Measurements from ENCODE around the gene EML6. TPM values are rescaled to one million over a fixed set of nuclear protein-coding genes. Genes with fewer than 3 reads are reported as not detected.

EML6 gene
- polyA plus RNA-seq, 4 donors = 0.54 to 6.3 (median 1.1) TPM

- no peaks in the 10 kb centered on the region for H3K36me3 ChIP-seq (ENCODE audit: control insufficient read depth in 3 of 3, insufficient read depth in 2 of 3, low read depth in 1 of 3, low read length in 3 of 3)
- peak; percentile 63 to 94 for DNase-seq
- H3K4me1 ChIP-seq (ENCODE audit: control insufficient read depth in 3 of 3, insufficient read depth in 2 of 3, low read depth in 1 of 3, low read length in 2 of 3) = peaks cover 5 to 44% (median 7%) of the 10 kb centered on the region in 3 donors
- 16 to 49% (median 31%) methylated on average over 9 of the region's 9 CpGs for WGBS, 3 donors
- H3K27ac ChIP-seq (ENCODE audit: low read depth in 1 of 3, low read length in 2 of 3) = peak overlapping the region; percentile 90 to 96 (median 92)
- FAIRE-seq = no peak
- H3K27me3 ChIP-seq (ENCODE audit: control insufficient read depth in 3 of 3, insufficient read depth in 3 of 3, low read length in 3 of 3) = no peaks in the 10 kb centered on the region
- H3K9me3 ChIP-seq (ENCODE audit: control insufficient read depth in 2 of 2, insufficient read depth in 1 of 2, low read depth in 1 of 2, low read length in 1 of 2) = peaks cover 0 to 4% of the 10 kb centered on the region in 2 donors
- H3K4me3 ChIP-seq (ENCODE audit: low read depth in 1 of 3, low read length in 3 of 3) = no peak overlapping the region
These were observed 180.5 kb downstream of the EML6 start for GRCh38 chr2:54903736-54904554.

GRCh38 chr2:54904836-54905235, 181.4 kb downstream of the EML6 start:
- 30 to 62% (median 40%) methylated on average over 5 of the region's 5 CpGs for WGBS, 3 donors
- Histone ChIP-seq H3K4me3 (ENCODE audit: low read depth in 1 of 3, low read length in 3 of 3) (no peak overlapping the region), H3K4me1 (ENCODE audit: control insufficient read depth in 3 of 3, insufficient read depth in 2 of 3, low read depth in 1 of 3, low read length in 2 of 3) (peaks cover 3 to 44% (median 7%) of the 10 kb centered on the region in 3 donors), H3K36me3 (ENCODE audit: control insufficient read depth in 3 of 3, insufficient read depth in 2 of 3, low read depth in 1 of 3, low read length in 3 of 3) (no peaks in the 10 kb centered on the region), H3K27ac (ENCODE audit: low read depth in 1 of 3, low read length in 2 of 3) (peak overlapping the region; percentile 90 to 96 (median 92)), H3K27me3 (ENCODE audit: control insufficient read depth in 3 of 3, insufficient read depth in 3 of 3, low read length in 3 of 3) (no peaks in the 10 kb centered on the region), H3K9me3 (ENCODE audit: control insufficient read depth in 2 of 2, insufficient read depth in 1 of 2, low read depth in 1 of 2, low read length in 1 of 2) (peaks cover 0 to 4% of the 10 kb centered on the region in 2 donors)
- DNase-seq (peak; percentile 93 to 98), FAIRE-seq (no peak)

- Histone ChIP-seq H3K27ac (ENCODE audit: low read depth in 1 of 3, low read length in 2 of 3) (no peak overlapping the region), H3K27me3 (ENCODE audit: control insufficient read depth in 3 of 3, insufficient read depth in 3 of 3, low read length in 3 of 3) (no peaks in the 10 kb centered on the region), H3K36me3 (ENCODE audit: control insufficient read depth in 3 of 3, insufficient read depth in 2 of 3, low read depth in 1 of 3, low read length in 3 of 3) (no peaks in the 10 kb centered on the region), H3K4me3 (ENCODE audit: low read depth in 1 of 3, low read length in 3 of 3) (no peak overlapping the region), H3K9me3 (ENCODE audit: control insufficient read depth in 2 of 2, insufficient read depth in 1 of 2, low read depth in 1 of 2, low read length in 1 of 2) (peaks cover 0 to 2% of the 10 kb centered on the region in 2 donors), H3K4me1 (ENCODE audit: control insufficient read depth in 3 of 3, insufficient read depth in 2 of 3, low read depth in 1 of 3, low read length in 2 of 3) (peaks cover 0 to 31% (median 6%) of the 10 kb centered on the region in 3 donors)
- DNase-seq (no peak), FAIRE-seq (no peak)
- 33 to 61% (median 46%) methylated on average over 3 of the region's 3 CpGs for WGBS, 3 donors
These were observed 183.3 kb downstream of the EML6 start for GRCh38 chr2:54906716-54907115.

GRCh38 chr2:54907663-54908062, 184.2 kb downstream of the EML6 start:
- Histone ChIP-seq H3K27me3 (ENCODE audit: control insufficient read depth in 3 of 3, insufficient read depth in 3 of 3, low read length in 3 of 3) (no peaks in the 10 kb centered on the region), H3K9me3 (ENCODE audit: control insufficient read depth in 2 of 2, insufficient read depth in 1 of 2, low read depth in 1 of 2, low read length in 1 of 2) (no peaks in the 10 kb centered on the region), H3K36me3 (ENCODE audit: control insufficient read depth in 3 of 3, insufficient read depth in 2 of 3, low read depth in 1 of 3, low read length in 3 of 3) (no peaks in the 10 kb centered on the region), H3K4me3 (ENCODE audit: low read depth in 1 of 3, low read length in 3 of 3) (no peak overlapping the region), H3K27ac (ENCODE audit: low read depth in 1 of 3, low read length in 2 of 3) (no peak overlapping the region), H3K4me1 (ENCODE audit: control insufficient read depth in 3 of 3, insufficient read depth in 2 of 3, low read depth in 1 of 3, low read length in 2 of 3) (peaks cover 0 to 29% (median 5%) of the 10 kb centered on the region in 3 donors)
- DNase-seq (no peak), FAIRE-seq (no peak)
- WGBS, 3 donors = 97 to 100% (median 97%) methylated on average over 1 of the region's 1 CpG

GRCh38 chr2:54908591-54908990, 185.1 kb downstream of the EML6 start:
- Histone ChIP-seq H3K9me3 (ENCODE audit: control insufficient read depth in 2 of 2, insufficient read depth in 1 of 2, low read depth in 1 of 2, low read length in 1 of 2) (no peaks in the 10 kb centered on the region), H3K36me3 (ENCODE audit: control insufficient read depth in 3 of 3, insufficient read depth in 2 of 3, low read depth in 1 of 3, low read length in 3 of 3) (no peaks in the 10 kb centered on the region), H3K27ac (ENCODE audit: low read depth in 1 of 3, low read length in 2 of 3) (no peak overlapping the region), H3K27me3 (ENCODE audit: control insufficient read depth in 3 of 3, insufficient read depth in 3 of 3, low read length in 3 of 3) (no peaks in the 10 kb centered on the region), H3K4me3 (ENCODE audit: low read depth in 1 of 3, low read length in 3 of 3) (no peak overlapping the region), H3K4me1 (ENCODE audit: control insufficient read depth in 3 of 3, insufficient read depth in 2 of 3, low read depth in 1 of 3, low read length in 2 of 3) (peaks cover 0 to 27% (median 5%) of the 10 kb centered on the region in 3 donors)
- 76 to 82% (median 81%) methylated on average over 6 of the region's 6 CpGs for WGBS, 3 donors
- DNase-seq (peak in 1 of 2 donors; percentile 39), FAIRE-seq (no peak)

- Histone ChIP-seq H3K9me3 (ENCODE audit: control insufficient read depth in 2 of 2, insufficient read depth in 1 of 2, low read depth in 1 of 2, low read length in 1 of 2) (no peaks in the 10 kb centered on the region), H3K27ac (ENCODE audit: low read depth in 1 of 3, low read length in 2 of 3) (no peak overlapping the region), H3K4me3 (ENCODE audit: low read depth in 1 of 3, low read length in 3 of 3) (no peak overlapping the region), H3K27me3 (ENCODE audit: control insufficient read depth in 3 of 3, insufficient read depth in 3 of 3, low read length in 3 of 3) (no peaks in the 10 kb centered on the region), H3K4me1 (ENCODE audit: control insufficient read depth in 3 of 3, insufficient read depth in 2 of 3, low read depth in 1 of 3, low read length in 2 of 3) (peaks cover 0 to 23% (median under 1%) of the 10 kb centered on the region in 3 donors), H3K36me3 (ENCODE audit: control insufficient read depth in 3 of 3, insufficient read depth in 2 of 3, low read depth in 1 of 3, low read length in 3 of 3) (no peaks in the 10 kb centered on the region)
- FAIRE-seq = no peak
- DNase-seq = no peak
- WGBS, 3 donors = 72 to 97% (median 92%) methylated on average over 3 of the region's 3 CpGs
These were observed 185.5 kb downstream of the EML6 start for GRCh38 chr2:54909001-54909400.

- no peak for DNase-seq
- WGBS, 3 donors = 93 to 95% (median 94%) methylated on average over 4 of the region's 4 CpGs
- Histone ChIP-seq H3K9me3 (ENCODE audit: control insufficient read depth in 2 of 2, insufficient read depth in 1 of 2, low read depth in 1 of 2, low read length in 1 of 2) (no peaks in the 10 kb centered on the region), H3K27me3 (ENCODE audit: control insufficient read depth in 3 of 3, insufficient read depth in 3 of 3, low read length in 3 of 3) (no peaks in the 10 kb centered on the region), H3K36me3 (ENCODE audit: control insufficient read depth in 3 of 3, insufficient read depth in 2 of 3, low read depth in 1 of 3, low read length in 3 of 3) (no peaks in the 10 kb centered on the region), H3K4me1 (ENCODE audit: control insufficient read depth in 3 of 3, insufficient read depth in 2 of 3, low read depth in 1 of 3, low read length in 2 of 3) (peaks cover 0 to 4% (median 0%) of the 10 kb centered on the region in 3 donors), H3K4me3 (ENCODE audit: low read depth in 1 of 3, low read length in 3 of 3) (no peak overlapping the region), H3K27ac (ENCODE audit: low read depth in 1 of 3, low read length in 2 of 3) (no peak overlapping the region)
- FAIRE-seq = no peak
These were observed 188.8 kb downstream of the EML6 start for GRCh38 chr2:54912305-54912704.

GRCh38 chr2:54912893-54913292, 189.4 kb downstream of the EML6 start:
- Histone ChIP-seq H3K4me3 (ENCODE audit: low read depth in 1 of 3, low read length in 3 of 3) (no peak overlapping the region), H3K9me3 (ENCODE audit: control insufficient read depth in 2 of 2, insufficient read depth in 1 of 2, low read depth in 1 of 2, low read length in 1 of 2) (no peaks in the 10 kb centered on the region), H3K27me3 (ENCODE audit: control insufficient read depth in 3 of 3, insufficient read depth in 3 of 3, low read length in 3 of 3) (no peaks in the 10 kb centered on the region), H3K27ac (ENCODE audit: low read depth in 1 of 3, low read length in 2 of 3) (no peak overlapping the region), H3K4me1 (ENCODE audit: control insufficient read depth in 3 of 3, insufficient read depth in 2 of 3, low read depth in 1 of 3, low read length in 2 of 3) (peaks cover 0 to 4% (median 0%) of the 10 kb centered on the region in 3 donors), H3K36me3 (ENCODE audit: control insufficient read depth in 3 of 3, insufficient read depth in 2 of 3, low read depth in 1 of 3, low read length in 3 of 3) (no peaks in the 10 kb centered on the region)
- FAIRE-seq = no peak
- no peak for DNase-seq
- 83 to 89% (median 89%) methylated on average over 1 of the region's 1 CpG for WGBS, 3 donors

All from small intestine (tissue), 7 donors.